Neural progenitor cell (in vitro differentiated cells): ENCODE results near the gene COX7A2L. TPM values are rescaled to one million over a fixed set of nuclear protein-coding genes. Genes with fewer than 3 reads are reported as not detected.

Experiments used
- DNase-seq: peaks from one replicate; pipeline ENCODE4 v3.0.0-alpha.2; 2016; ENCODE audit warnings: low spot score
- H2AFZ ChIP-seq: fragments of 200-600 bp; sonication (generic); replicated peaks from 2 replicates; pipeline ENCODE4 v1.6.1; 2016; ENCODE audit warnings: antibody characterized with exemption
- H3F3A ChIP-seq: fragments of 200-600 bp; sonication (generic); 2 replicates; pipeline ENCODE4 v1.6.1; 2016; ENCODE audit warnings: antibody characterized with exemption, low read depth
- H3K27ac ChIP-seq: fragments of 200-600 bp; sonication (generic); 2 replicates; pipeline ENCODE4 v1.5.1; 2016; ENCODE audit warnings: mild to moderate bottlenecking
- H3K27me3 ChIP-seq: fragments of 200-600 bp; sonication (generic); 2 replicates; pipeline ENCODE4 v1.6.1; 2016; ENCODE audit warnings: mild to moderate bottlenecking, moderate library complexity
- H3K36me3 ChIP-seq: fragments of 200-600 bp; sonication (generic); 2 replicates; pipeline ENCODE4 v1.5.1; 2016
- H3K4me1 ChIP-seq: fragments of 200-600 bp; sonication (generic); 2 replicates; pipeline ENCODE4 v1.6.1; 2016; ENCODE audit warnings: mixed run types
- H3K4me2 ChIP-seq: fragments of 200-600 bp; sonication (generic); 2 replicates; pipeline ENCODE4 v1.6.1; 2016
- H3K4me3 ChIP-seq: fragments of 200-600 bp; sonication (generic); 2 replicates; pipeline ENCODE4 v1.5.1; 2016
- H3K79me2 ChIP-seq: fragments of 200-600 bp; sonication (generic); 2 replicates; pipeline ENCODE4 v1.6.1; 2016; ENCODE audit warnings: low read depth
- H3K9ac ChIP-seq: fragments of 200-600 bp; sonication (generic); 2 replicates; pipeline ENCODE4 v1.6.1; 2016
- H3K9me3 ChIP-seq: fragments of 200-600 bp; sonication (generic); 2 replicates; pipeline ENCODE4 v1.5.1; 2016; ENCODE audit warnings: low read depth
- H4K20me1 ChIP-seq: fragments of 200-600 bp; sonication (generic); 2 replicates; pipeline ENCODE4 v1.6.1; 2016; ENCODE audit warnings: low read depth
- H3K27ac Mint-ChIP-seq: 3 replicates; pipeline ENCODE4 v1.8.0; 2021; ENCODE audit warnings: mixed read lengths
- H3K27me3 Mint-ChIP-seq: 2 replicates; pipeline ENCODE4 v1.8.0; 2022; ENCODE audit warnings: low read depth, mild to moderate bottlenecking, inconsistent platforms, moderate library complexity, mixed read lengths; ENCODE audit not compliant: insufficient read depth
- H3K36me3 Mint-ChIP-seq: 3 replicates; pipeline ENCODE4 v1.8.0; 2021; ENCODE audit warnings: mixed read lengths
- H3K4me1 Mint-ChIP-seq: 3 replicates; pipeline ENCODE4 v1.8.0; 2021; ENCODE audit warnings: mixed read lengths
- H3K4me3 Mint-ChIP-seq: 3 replicates; pipeline ENCODE4 v1.8.0; 2021; ENCODE audit warnings: mild to moderate bottlenecking, moderate library complexity, mixed read lengths
- H3K9me3 Mint-ChIP-seq: 3 replicates; pipeline ENCODE4 v1.8.0; 2020; ENCODE audit warnings: mixed read lengths
- CTCF ChIP-seq: fragments of 200-600 bp; sonication (generic); IDR thresholded peaks from 2 replicates; pipeline ENCODE4 v1.5.1; 2017; ENCODE audit warnings: antibody characterized with exemption, mild to moderate bottlenecking
- EZH2 ChIP-seq: fragments of 200-600 bp; sonication (generic); IDR thresholded peaks from 2 replicates; pipeline ENCODE4 v1.6.1; 2017; ENCODE audit warnings: antibody characterized with exemption, mild to moderate bottlenecking, moderate library complexity
- EZH2phosphoT487 ChIP-seq: fragments of 200-600 bp; sonication (generic); IDR thresholded peaks from 2 replicates; pipeline ENCODE4 v1.6.1; 2017; ENCODE audit warnings: antibody characterized with exemption
- total RNA-seq: library from RNA; depleted of rRNA; stranded (reverse); fragments of >200 nt; gene quantifications from 2 replicates; pipeline ENCODE4 v1.2.3, GENCODE V29; 2015; ENCODE audit warnings: low replicate concordance

COX7A2L gene
- total RNA-seq, 1 donor from 2014 or later, result 292 TPM

DNA sequence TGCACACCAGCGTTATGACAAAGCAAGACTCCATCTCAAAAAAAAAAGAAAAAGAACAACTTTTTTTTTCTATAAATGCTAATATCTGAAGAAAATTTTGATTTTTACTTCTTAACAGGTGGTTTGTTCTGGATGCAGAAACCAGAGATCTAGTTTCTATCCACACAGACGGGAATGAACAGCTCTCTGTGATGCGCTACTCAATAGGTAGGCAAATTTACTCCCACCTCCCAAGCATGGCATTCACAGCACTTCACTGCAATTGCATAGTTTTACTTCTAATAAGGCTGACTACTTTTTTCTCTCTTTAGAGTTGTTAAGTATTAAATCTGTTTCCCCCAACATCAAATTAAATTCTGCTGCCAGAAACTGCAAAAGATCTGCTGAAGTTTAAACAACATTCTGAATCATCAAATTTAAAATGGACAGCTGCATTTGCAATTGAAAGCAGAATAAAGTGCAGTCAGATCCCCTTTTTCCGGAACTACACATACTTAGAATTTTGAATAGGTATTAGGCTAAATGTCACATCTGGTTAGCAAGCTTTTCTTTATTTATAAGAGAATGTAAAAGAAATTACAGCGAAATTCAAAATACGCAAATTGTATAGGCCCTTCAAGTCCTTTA is 45.1 kb downstream of the COX7A2L start:
- Histone ChIP-seq H3K36me3 (peaks cover 33% of the 10 kb centered on the region), H3K27me3 (no peaks in the 10 kb centered on the region), H3K4me3 (no peak overlapping the region), H3K9me3 (no peaks in the 10 kb centered on the region), H3K4me1 (no peaks in the 10 kb centered on the region), H3K27ac (no peak overlapping the region), H3F3A (no peaks in the 10 kb centered on the region), H2AFZ (no peak overlapping the region), H4K20me1 (no peaks in the 10 kb centered on the region), H3K79me2 (no peaks in the 10 kb centered on the region), H3K4me2 (no peak overlapping the region), H3K9ac (no peak overlapping the region)
- Mint-ChIP-seq H3K4me1 (no peaks in the 10 kb centered on the region), H3K9me3 (no peaks in the 10 kb centered on the region), H3K4me3 (no peak overlapping the region), H3K27me3 (no peaks in the 10 kb centered on the region), H3K27ac (no peak overlapping the region), H3K36me3 (peaks cover 20% of the 10 kb centered on the region)
- TF ChIP-seq EZH2, result no peak
- TF ChIP-seq EZH2phosphoT487, result no peak
- no peak for TF ChIP-seq CTCF
- no peak for DNase-seq

GRCh38 chr2:42314892-42315468 is 46.0 kb downstream of the COX7A2L start:
- Histone ChIP-seq H3K4me2 (no peak overlapping the region), H3K36me3 (peaks cover 24% of the 10 kb centered on the region), H2AFZ (no peak overlapping the region), H3K4me3 (no peak overlapping the region), H3F3A (no peaks in the 10 kb centered on the region), H3K79me2 (no peaks in the 10 kb centered on the region), H4K20me1 (no peaks in the 10 kb centered on the region), H3K9me3 (no peaks in the 10 kb centered on the region), H3K4me1 (no peaks in the 10 kb centered on the region), H3K9ac (no peak overlapping the region), H3K27me3 (no peaks in the 10 kb centered on the region), H3K27ac (no peak overlapping the region)
- no peak for TF ChIP-seq EZH2phosphoT487
- no peak for TF ChIP-seq EZH2
- Mint-ChIP-seq H3K27ac (no peak overlapping the region), H3K36me3 (peaks cover 15% of the 10 kb centered on the region), H3K4me1 (no peaks in the 10 kb centered on the region), H3K27me3 (no peaks in the 10 kb centered on the region), H3K9me3 (no peaks in the 10 kb centered on the region), H3K4me3 (no peak overlapping the region)
- DNase-seq, result no peak

DNA sequence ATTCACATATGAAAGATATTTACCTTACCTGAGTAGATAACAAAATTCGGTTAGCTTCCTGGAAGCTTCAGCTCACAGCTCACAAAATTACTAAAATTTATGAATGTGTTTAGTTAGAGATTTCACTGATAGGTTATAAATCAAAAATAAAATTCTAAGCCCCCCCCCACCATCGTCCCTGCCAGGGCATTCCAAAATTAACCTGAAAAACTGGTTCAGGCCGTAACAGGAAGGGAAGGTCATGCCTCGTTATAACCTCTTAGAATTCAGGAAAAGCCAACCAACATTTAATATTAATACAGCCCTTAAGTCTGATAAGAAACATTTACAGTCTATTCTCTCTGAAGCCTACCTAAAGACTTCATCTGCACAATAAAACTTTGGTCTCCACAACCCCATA is 48.9 kb downstream of the COX7A2L start:
- no peaks in the 10 kb centered on the region for H3F3A ChIP-seq
- no peak overlapping the region for H3K4me2 ChIP-seq
- H3K79me2 ChIP-seq, result no peaks in the 10 kb centered on the region
- H3K4me1 ChIP-seq, result no peaks in the 10 kb centered on the region
- H3K36me3 ChIP-seq, result peaks cover 7% of the 10 kb centered on the region
- no peak overlapping the region for H3K27ac Mint-ChIP-seq
- H3K36me3 Mint-ChIP-seq, result peaks cover 9% of the 10 kb centered on the region
- H3K27ac ChIP-seq, result no peak overlapping the region
- no peaks in the 10 kb centered on the region for H3K27me3 Mint-ChIP-seq
- no peak for DNase-seq
- H3K4me3 Mint-ChIP-seq, result no peak overlapping the region
- H2AFZ ChIP-seq, result no peak overlapping the region
- H3K4me3 ChIP-seq, result no peak overlapping the region
- no peaks in the 10 kb centered on the region for H4K20me1 ChIP-seq
- TF ChIP-seq EZH2, result no peak
- no peak for TF ChIP-seq EZH2phosphoT487
- TF ChIP-seq CTCF, result no peak
- no peaks in the 10 kb centered on the region for H3K27me3 ChIP-seq
- no peaks in the 10 kb centered on the region for H3K9me3 ChIP-seq
- H3K9me3 Mint-ChIP-seq, result no peaks in the 10 kb centered on the region
- H3K4me1 Mint-ChIP-seq, result no peaks in the 10 kb centered on the region
- H3K9ac ChIP-seq, result no peak overlapping the region

DNA sequence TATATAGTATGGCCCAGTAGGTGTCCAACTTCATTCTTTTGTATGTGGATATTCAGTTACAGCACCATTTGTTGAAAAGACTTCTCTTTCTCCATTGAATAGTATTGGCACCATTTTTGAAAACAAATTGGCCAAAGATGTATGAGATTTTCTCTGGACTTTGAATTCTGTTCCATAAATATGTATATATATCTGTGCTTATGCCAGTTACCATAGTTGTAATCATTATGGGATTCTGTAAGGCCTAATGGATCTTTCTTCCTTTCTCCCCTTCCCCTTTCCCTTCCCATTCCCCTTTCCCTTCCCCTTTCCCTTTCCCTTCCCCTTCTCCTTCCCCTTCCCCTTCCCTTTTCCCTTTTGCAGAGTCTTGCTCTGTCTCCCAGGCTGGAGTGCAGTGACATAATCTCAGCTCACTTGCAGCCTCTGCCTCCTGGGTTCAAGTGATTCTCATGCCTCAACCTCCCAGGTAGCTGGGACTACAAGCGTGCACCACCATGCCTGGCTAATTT is 51.0 kb downstream of the COX7A2L start:
- Histone ChIP-seq H3K79me2 (no peaks in the 10 kb centered on the region), H3K27me3 (no peaks in the 10 kb centered on the region), H3K4me1 (no peaks in the 10 kb centered on the region), H3K27ac (no peak overlapping the region), H4K20me1 (no peaks in the 10 kb centered on the region), H3K4me3 (no peak overlapping the region), H3K9me3 (no peaks in the 10 kb centered on the region), H2AFZ (no peak overlapping the region), H3F3A (no peaks in the 10 kb centered on the region), H3K4me2 (no peak overlapping the region), H3K9ac (no peak overlapping the region), H3K36me3 (peaks cover 6% of the 10 kb centered on the region)
- H3K9me3 Mint-ChIP-seq, result no peaks in the 10 kb centered on the region
- H3K27me3 Mint-ChIP-seq, result no peaks in the 10 kb centered on the region
- no peak overlapping the region for H3K27ac Mint-ChIP-seq
- TF ChIP-seq CTCF (no peak), EZH2phosphoT487 (no peak), EZH2 (no peak)
- DNase-seq, result no peak
- no peaks in the 10 kb centered on the region for H3K4me1 Mint-ChIP-seq
- H3K4me3 Mint-ChIP-seq, result no peak overlapping the region
- H3K36me3 Mint-ChIP-seq, result peaks cover 5% of the 10 kb centered on the region
